Measurements from ENCODE around the gene PSMD5. TPM values are rescaled to one million over a fixed set of nuclear protein-coding genes. Genes with fewer than 3 reads are reported as not detected.
A peak's percentile ranks its signal among the peaks of the same experiment; 100 is the strongest.

PSMD5 gene
- total and polyA plus RNA-seq, 10 of the 15 experiments (the other 5 are each of a cell fraction or from before 2014, with no cell fraction given): 8.8 to 47.7 (median 25.1) TPM

GRCh38 chr9:120875954-120876841 lies 33.5 kb upstream of the PSMD5 start (continued):
- 0 out of 2 replicates have a peak, but pooled peaks have one; percentile 59 for TF ChIP-seq TAF1 (IDR thresholded peaks at IDR 0.05; ENCODE audit: borderline replicate concordance, low read depth, low read length)
- peak; percentile 88 for TF ChIP-seq NR2F1 (conservative IDR thresholded peaks at IDR 0.05)
- peak; percentile 92 for TF ChIP-seq NFYB (IDR thresholded peaks at IDR 0.05; ENCODE audit: insufficient read depth, low read depth, low read length)
- 0 out of 2 replicates have a peak, but pooled peaks have one; percentile 7 for TF ChIP-seq PAX5 (IDR thresholded peaks at IDR 0.05; ENCODE audit: borderline replicate concordance, low read depth, low read length)
- TF ChIP-seq NR2C1 (IDR thresholded peaks at IDR 0.05): peak; percentile 39; the same call in 1 of the 2 replicates
- peak in 1 of 2 experiments; percentile 80; a peak in 1 of 3 replicates for TF ChIP-seq EGR1 (IDR thresholded peaks at IDR 0.05; ENCODE audit: borderline replicate concordance in 1 of 2, low read depth in 2 of 2, low read length in 2 of 2)
- peak; percentile 21; the same call in 1 of the 2 replicates for TF ChIP-seq JUNB (IDR thresholded peaks at IDR 0.05)

- FAIRE-seq (no peak), ATAC-seq (peak; percentile 0; the same call in 2 of the 3 replicates), DNase-seq (ENCODE audit: low read depth, low spot score) (no peak)
- TF ChIP-seq ZBTB4 (CRISPR knock-in tag; IDR thresholded peaks at IDR 0.05): no peak
- peak in 1 of 2 experiments; percentile 56; a peak in 2 of 3 replicates for TF ChIP-seq EGR1 (IDR thresholded peaks at IDR 0.05; ENCODE audit: borderline replicate concordance in 1 of 2, low read depth in 2 of 2, low read length in 2 of 2)
- 0 out of 2 replicates have a peak, but pooled peaks have one; percentile 7 for TF ChIP-seq CBFB (IDR thresholded peaks at IDR 0.05; ENCODE audit: low read depth)
- no peak for TF ChIP-seq TBL1XR1 (IDR thresholded peaks at IDR 0.05; ENCODE audit: low read depth, low read length)
- Histone ChIP-seq H3K4me3 (peak overlapping the region; percentile 92), H3K27ac (ENCODE audit: control insufficient read depth, insufficient read depth) (peak overlapping the region; percentile 93), H4K20me1 (ENCODE audit: control insufficient read depth, insufficient read depth) (no peaks in the 10 kb centered on the region), H3K9ac (ENCODE audit: control insufficient read depth, insufficient read depth, low read length) (peak overlapping the region; percentile 92), H3K4me1 (ENCODE audit: control insufficient read depth, insufficient read depth, low read length) (peaks cover 27% of the 10 kb centered on the region), H3K27me3 (replicated peaks in 1 of 2; ENCODE audit: control insufficient read depth in 2 of 2, insufficient read depth in 2 of 2, low read length in 1 of 2) (no peaks in the 10 kb centered on the region), H3K36me3 (ENCODE audit: control insufficient read depth in 2 of 2, insufficient read depth in 2 of 2, low read length in 1 of 2) (peaks cover 16 to 24% of the 10 kb centered on the region in 2 experiments), H3K4me2 (ENCODE audit: control insufficient read depth, insufficient read depth) (peak overlapping the region; percentile 94), H2AFZ (ENCODE audit: control insufficient read depth, low read depth, low read length) (peak overlapping the region; percentile 70), H3K79me2 (ENCODE audit: control insufficient read depth, insufficient read depth, low read length) (peaks cover 39% of the 10 kb centered on the region), H3K9me3 (replicated peaks; ENCODE audit: control insufficient read depth, insufficient read depth, low read length) (no peaks in the 10 kb centered on the region)
- intact Hi-C loops (cut with micrococcal nuclease; ENCODE audit: unreplicated experiment): loop anchor here (5.0 kb wide), 1 partner anchor 83 kb away; the partner anchor contains the start of gene FBXW2
- ChIA-PET POLR2A (interaction anchor here (1.0 to 8.2 kb wide), 5 partner anchors 16 to 66 kb away, joined by 3 to 75 read pairs (median 4); no protein-coding TSS in a partner anchor), SMC1A (ENCODE audit: uncharacterized antibody, unreplicated experiment) (interaction anchor here (0.7 to 1.4 kb wide), 5 partner anchors 10 to 64 kb away, joined by 3 to 5 read pairs (median 3); no protein-coding TSS in a partner anchor), RAD21 (ENCODE audit: unreplicated experiment) (interaction anchor here (1.3 to 2.8 kb wide), 2 partner anchors 22 to 56 kb away, joined by 3 to 7 read pairs; no protein-coding TSS in a partner anchor), CTCF (interaction anchor here (1.0 to 1.7 kb wide), 3 partner anchors 11 to 185 kb away, joined by 3 to 4 read pairs (median 3); no protein-coding TSS in a partner anchor)
- no TSS peak for BruUV-seq (replicated peaks)
- 14% methylated on average over 7 of the region's 7 CpGs for WGBS (ENCODE audit: insufficient coverage, insufficient replicate concordance, low lambda C conversion rate, missing lambda C conversion rate)
- in situ Hi-C loops (cut with MboI): no loop called here
These were observed 32.9 kb upstream of the PSMD5 start for GRCh38 chr9:120875643-120875953.

Data from GM12878 (cell line).